Stomach (tissue), 9 donors: ENCODE results near the gene CDKN1A. TPM values are rescaled to one million over a fixed set of nuclear protein-coding genes. Genes with fewer than 3 reads are reported as not detected.

Experiments
- DNase-seq, 2 donors: peaks; one replicate each; pipeline versions ENCODE4 v3.0.0 to v3.0.0-alpha.2; 2013 to 2019
- H3K27ac ChIP-seq, 5 donors: fragments of 200-600 bp in 4 of 5; sonication (generic) in 4 of 5; one replicate each; pipeline ENCODE4 v1.5.1; 2013 to 2019; ENCODE audit warnings: mild to moderate bottlenecking in 1 of 5, moderate library complexity in 1 of 5
- H3K27me3 ChIP-seq, 3 donors: fragments of 200-600 bp; sonication (generic); one replicate each; pipeline ENCODE4 v1.5.1; 2017 to 2019; ENCODE audit warnings: mixed run types in 1 of 3
- H3K36me3 ChIP-seq, 4 donors: fragments of 200-600 bp; sonication (generic); 1 replicate in 3 of 4; 2 replicates in 1 of 4; pipeline ENCODE4 v1.5.1; 2016 to 2019
- H3K4me1 ChIP-seq, 4 donors: fragments of 200-600 bp; sonication (generic); one replicate each; pipeline ENCODE4 v1.5.1; 2016 to 2019
- H3K4me3 ChIP-seq, 4 donors: fragments of 200-600 bp; sonication (generic) in 3 of 4; one replicate each; pipeline ENCODE4 v1.5.1; 2016 to 2019; ENCODE audit warnings: mild to moderate bottlenecking in 1 of 4
- H3K9me3 ChIP-seq, 4 donors: fragments of 200-600 bp; sonication (generic); one replicate each; pipeline ENCODE4 v1.5.1; 2016 to 2019
- EP300 ChIP-seq: sonication (generic); formaldehyde crosslinking; IDR thresholded peaks from one replicate; pipeline ENCODE4 v1.6.1; 2017; ENCODE audit warnings: antibody characterized with exemption
- POLR2A ChIP-seq, 4 donors: fragments of 450-650 bp; IDR thresholded peaks; one replicate each; pipeline ENCODE4 v1.6.1; 2016; ENCODE audit warnings: antibody characterized with exemption in 4 of 4, control low read depth in 2 of 4, mild to moderate bottlenecking in 1 of 4, moderate library complexity in 1 of 4
- POLR2AphosphoS5 ChIP-seq, 3 donors: sonication (generic); formaldehyde crosslinking; IDR thresholded peaks; one replicate each; pipeline ENCODE4 v1.6.1; 2016; ENCODE audit warnings: antibody characterized with exemption in 3 of 3
- WGBS, 5 donors: extraction: QIAGEN DNeasy Blood & Tissue Kit in 3 of 5; methylation state at CpG; one replicate each; pipeline versions ENCODE4 v1.1.5 to v1.1.7; 2013 to 2018; 5-methylcytosine and 5-hydroxymethylcytosine counted together
- intact Hi-C: fragments of 100-400 bp; cut with DNase I; formaldehyde crosslinking; loops from one replicate; pipeline ENCODE4 v1.15.1; 2023; ENCODE audit warnings: low total_unique reads
- polyA plus RNA-seq, 3 donors: library from polyadenylated mRNA; stranded (reverse); fragments of 200-250 nt; gene quantifications; one replicate each; pipeline ENCODE4 v1.2.3, GENCODE V29; 2013
- total RNA-seq, 5 donors: library from RNA; depleted of rRNA; stranded (reverse); fragments of >200 nt; gene quantifications; one replicate each; pipeline versions ENCODE4 v1.1.0 to v1.2.3, GENCODE V29; 2014 to 2016
- TF ChIP-seq, protein P1 (sequence below), 7 experiments: fragments of 450-650 bp in 4 of 7; fragments of 200-600 bp in 3 of 7; sonication (generic) in 3 of 7; IDR thresholded peaks; one replicate each; pipeline ENCODE4 v1.5.1; 2016 to 2019; ENCODE audit warnings: antibody characterized with exemption in 7 of 7, control low read depth in 2 of 7, mild to moderate bottlenecking in 1 of 7
- donor health status: healthy with polysubstance abuse.
- donor health status: Bipolar disorder and iron deficiency.
- donor health status: healthy.

The CDKN1A gene
- total and polyA plus RNA-seq, 8 donors, result 36.5 to 118 (median 61.4) TPM

DNA sequence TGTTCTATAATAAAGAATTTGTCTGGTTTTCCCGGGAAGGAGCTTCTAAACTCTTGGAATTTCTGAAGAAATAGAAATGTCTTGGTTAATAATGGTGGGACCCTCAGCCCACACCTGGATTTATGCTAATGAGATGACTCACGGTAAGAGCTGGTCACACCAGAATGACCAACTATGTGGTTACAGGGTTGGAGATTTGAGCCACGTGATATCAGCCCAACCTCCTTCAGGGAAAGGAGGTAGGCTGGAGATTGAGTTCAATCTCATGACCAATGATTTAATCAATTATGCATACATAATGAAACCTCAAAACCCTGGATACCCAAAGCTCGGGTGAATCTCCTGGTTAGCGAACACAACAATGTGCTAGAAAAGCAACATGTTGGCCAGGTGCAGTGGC is 22.1 kb upstream of the CDKN1A start:
- H3K27ac ChIP-seq, result no peak overlapping the region
- H3K9me3 ChIP-seq, result no peaks in the 10 kb centered on the region
- peaks cover 0 to 12% (median 0%) of the 10 kb centered on the region in 3 donors for H3K27me3 ChIP-seq
- intact Hi-C loops, result no loop called here
- H3K4me3 ChIP-seq, result no peak overlapping the region
- H3K4me1 ChIP-seq, result peaks cover 9 to 14% (median 12%) of the 10 kb centered on the region in 4 donors
- TF ChIP-seq EP300, result no peak
- TF ChIP-seq, protein P1, sequence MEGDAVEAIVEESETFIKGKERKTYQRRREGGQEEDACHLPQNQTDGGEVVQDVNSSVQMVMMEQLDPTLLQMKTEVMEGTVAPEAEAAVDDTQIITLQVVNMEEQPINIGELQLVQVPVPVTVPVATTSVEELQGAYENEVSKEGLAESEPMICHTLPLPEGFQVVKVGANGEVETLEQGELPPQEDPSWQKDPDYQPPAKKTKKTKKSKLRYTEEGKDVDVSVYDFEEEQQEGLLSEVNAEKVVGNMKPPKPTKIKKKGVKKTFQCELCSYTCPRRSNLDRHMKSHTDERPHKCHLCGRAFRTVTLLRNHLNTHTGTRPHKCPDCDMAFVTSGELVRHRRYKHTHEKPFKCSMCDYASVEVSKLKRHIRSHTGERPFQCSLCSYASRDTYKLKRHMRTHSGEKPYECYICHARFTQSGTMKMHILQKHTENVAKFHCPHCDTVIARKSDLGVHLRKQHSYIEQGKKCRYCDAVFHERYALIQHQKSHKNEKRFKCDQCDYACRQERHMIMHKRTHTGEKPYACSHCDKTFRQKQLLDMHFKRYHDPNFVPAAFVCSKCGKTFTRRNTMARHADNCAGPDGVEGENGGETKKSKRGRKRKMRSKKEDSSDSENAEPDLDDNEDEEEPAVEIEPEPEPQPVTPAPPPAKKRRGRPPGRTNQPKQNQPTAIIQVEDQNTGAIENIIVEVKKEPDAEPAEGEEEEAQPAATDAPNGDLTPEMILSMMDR (IDR thresholded peaks at IDR 0.05), result no peak
- no peak for TF ChIP-seq POLR2A (IDR thresholded peaks at IDR 0.05)
- TF ChIP-seq POLR2AphosphoS5 (IDR thresholded peaks at IDR 0.05), result no peak
- no peak for DNase-seq
- no peaks in the 10 kb centered on the region for H3K36me3 ChIP-seq
- WGBS, 5 donors, result 61 to 80% (median 70%) methylated on average over 5 of the region's 5 CpGs

DNA sequence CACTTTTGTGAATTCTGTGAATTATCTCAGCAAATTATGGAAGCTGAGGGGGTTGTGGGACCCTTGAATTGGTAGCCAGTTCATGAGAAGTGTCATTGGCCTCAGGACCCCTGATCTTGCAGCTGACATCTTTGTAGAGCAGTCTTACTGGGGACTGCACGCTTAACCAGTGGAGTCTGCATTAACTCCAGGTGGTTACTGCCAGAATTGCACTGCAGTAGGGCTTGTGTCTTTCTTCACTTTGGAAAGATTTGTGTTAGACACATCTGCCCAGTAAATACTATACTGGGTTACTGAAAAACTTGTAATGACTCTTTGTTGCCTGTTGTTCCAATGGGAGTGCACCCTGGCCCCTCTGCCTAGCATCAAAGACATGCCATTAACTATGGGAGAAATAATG is 21.2 kb upstream of the CDKN1A start:
- TF ChIP-seq EP300 (no peak), POLR2AphosphoS5 (IDR thresholded peaks at IDR 0.05) (no peak), POLR2A (IDR thresholded peaks at IDR 0.05) (no peak)
- Histone ChIP-seq H3K9me3 (no peaks in the 10 kb centered on the region), H3K27ac (no peak overlapping the region), H3K4me1 (peaks cover 9 to 18% (median 15%) of the 10 kb centered on the region in 4 donors), H3K4me3 (no peak overlapping the region), H3K36me3 (no peaks in the 10 kb centered on the region), H3K27me3 (peaks cover 0 to 12% (median 0%) of the 10 kb centered on the region in 3 donors)
- DNase-seq, result no peak
- intact Hi-C loops, result no loop called here
- WGBS, 5 donors, result 90 to 100% (median 94%) methylated on average over 1 of the region's 1 CpG

DNA sequence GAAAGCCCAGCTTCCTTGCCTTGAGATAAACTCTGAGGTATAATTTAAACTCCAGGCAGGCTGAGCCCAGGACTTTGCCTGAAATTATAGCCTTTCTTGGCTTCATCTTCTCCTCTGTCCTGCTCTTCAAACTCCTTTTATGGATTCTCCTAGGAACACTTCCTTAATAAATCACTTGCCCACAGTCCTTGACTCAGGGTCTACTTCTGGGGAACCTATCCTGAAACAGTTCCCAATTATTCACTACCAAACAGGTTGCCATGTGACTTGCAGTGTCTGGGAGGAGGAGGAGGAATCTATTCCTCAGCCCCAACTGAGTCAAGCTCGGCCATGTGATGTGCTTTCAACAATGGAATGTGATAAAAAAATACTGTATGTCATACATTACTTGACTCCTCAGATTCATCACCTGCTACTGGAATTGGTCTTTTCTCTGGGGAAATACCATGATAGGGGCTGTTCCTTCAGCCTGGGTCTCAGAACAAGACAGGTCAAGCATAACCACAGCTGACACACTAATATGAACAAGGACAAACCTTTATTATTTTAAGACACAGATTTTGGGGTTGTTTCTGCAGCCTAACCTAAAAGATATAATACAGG is 20.5 kb upstream of the CDKN1A start:
- intact Hi-C loops, result no loop called here
- no peaks in the 10 kb centered on the region for H3K9me3 ChIP-seq
- H3K4me3 ChIP-seq, result no peak overlapping the region
- TF ChIP-seq, protein P1 (IDR thresholded peaks at IDR 0.05), result no peak
- TF ChIP-seq POLR2A (IDR thresholded peaks at IDR 0.05), result no peak
- no peaks in the 10 kb centered on the region for H3K36me3 ChIP-seq
- whole genome bisulfite sequencing, 5 donors, result 50 to 85% (median 64%) methylated on average over 1 of the region's 1 CpG
- DNase-seq, result no peak
- peaks cover 0 to 12% (median 0%) of the 10 kb centered on the region in 3 donors for H3K27me3 ChIP-seq
- peaks cover 9 to 26% (median 23%) of the 10 kb centered on the region in 4 donors for H3K4me1 ChIP-seq
- no peak overlapping the region for H3K27ac ChIP-seq

DNA sequence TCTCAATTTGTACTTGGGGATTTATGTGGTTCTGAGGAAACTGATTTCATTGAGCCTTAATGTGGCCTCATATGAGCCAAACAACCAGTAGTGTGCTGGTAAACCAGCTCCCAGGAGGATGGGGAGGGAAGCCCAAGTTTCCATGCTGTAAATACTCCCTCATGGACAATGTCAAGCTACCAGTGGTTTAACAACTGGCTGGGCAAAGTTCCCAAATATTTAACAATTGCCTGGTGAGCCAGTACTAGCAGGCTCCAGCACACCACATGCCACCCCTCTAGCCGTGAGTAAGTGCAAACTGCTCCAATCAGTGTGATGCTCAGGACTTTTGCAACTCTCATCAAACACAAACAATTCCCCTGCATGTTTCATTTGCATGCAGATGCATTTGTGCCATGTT is 19.2 kb upstream of the CDKN1A start:
- peak in 1 of 2 donors; percentile 51 for DNase-seq
- H3K9me3 ChIP-seq, result no peaks in the 10 kb centered on the region
- intact Hi-C loops, result no loop called here

More for the DNA sequence above, 19.2 kb upstream of the CDKN1A start:
- H3K4me3 ChIP-seq, result no peak overlapping the region
- H3K4me1 ChIP-seq, result peaks cover 9 to 26% (median 24%) of the 10 kb centered on the region in 4 donors
- TF ChIP-seq, protein P1 (IDR thresholded peaks at IDR 0.05), result no peak
- TF ChIP-seq POLR2AphosphoS5 (IDR thresholded peaks at IDR 0.05) (no peak), EP300 (no peak), POLR2A (IDR thresholded peaks at IDR 0.05) (no peak)
- H3K27ac ChIP-seq, result no peak overlapping the region
- no peaks in the 10 kb centered on the region for H3K36me3 ChIP-seq
- peaks cover 0 to 12% (median 0%) of the 10 kb centered on the region in 3 donors for H3K27me3 ChIP-seq
- WGBS, 5 donors, result 44 to 78% (median 64%) methylated on average over 1 of the region's 1 CpG
